ENCODE data around the gene CCDC40. TPM values are rescaled to one million over a fixed set of nuclear protein-coding genes. Genes with fewer than 3 reads are reported as not detected.

The CCDC40 gene
- total and polyA plus RNA-seq, 9 of the 15 experiments (the other 6 are each of a cell fraction or from before 2014, with no cell fraction given) = 0.07 to 0.33 TPM; not detected in 7

DNA sequence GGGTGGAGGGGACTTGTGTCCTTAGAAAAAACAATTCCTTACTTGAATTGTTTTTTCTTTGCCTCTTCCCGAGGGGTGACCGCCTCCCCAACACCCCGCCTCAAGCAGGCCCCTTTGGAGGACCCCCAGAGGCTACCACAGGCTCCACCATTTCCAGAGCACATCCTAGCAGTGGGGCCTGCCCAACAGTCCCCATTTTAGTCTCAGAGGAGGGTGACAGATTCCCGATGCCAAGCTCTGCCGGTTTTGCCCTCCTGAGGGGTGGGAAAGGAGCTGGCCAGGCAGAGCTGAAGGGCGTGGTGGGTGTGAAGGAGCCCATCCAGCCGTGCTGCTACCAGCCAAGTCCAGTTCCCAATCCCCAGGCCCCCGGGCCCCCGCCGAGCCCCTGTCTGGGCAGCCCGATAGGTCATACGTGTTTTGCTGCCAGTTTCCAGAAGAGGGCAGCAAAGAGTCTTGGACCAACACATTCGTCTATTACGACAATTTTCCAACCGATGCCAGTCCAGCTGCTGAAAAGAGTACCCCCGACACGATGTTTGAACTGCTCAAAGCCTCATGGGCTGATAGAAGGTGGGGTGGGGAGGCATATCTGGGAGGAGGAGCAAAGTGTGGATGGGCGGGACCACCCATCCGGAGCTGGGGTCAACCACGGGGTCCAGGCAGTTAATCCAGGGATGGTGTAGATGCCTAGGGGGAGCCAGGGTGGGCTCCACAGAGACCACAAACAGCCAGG lies 46.1 kb downstream of the CCDC40 start (continued):
- TF ChIP-seq MCM3 (IDR thresholded peaks at IDR 0.05) = no peak
- no peak for TF ChIP-seq BCL6 (CRISPR knock-in tag; IDR thresholded peaks at IDR 0.05)
- TF ChIP-seq, protein P1, sequence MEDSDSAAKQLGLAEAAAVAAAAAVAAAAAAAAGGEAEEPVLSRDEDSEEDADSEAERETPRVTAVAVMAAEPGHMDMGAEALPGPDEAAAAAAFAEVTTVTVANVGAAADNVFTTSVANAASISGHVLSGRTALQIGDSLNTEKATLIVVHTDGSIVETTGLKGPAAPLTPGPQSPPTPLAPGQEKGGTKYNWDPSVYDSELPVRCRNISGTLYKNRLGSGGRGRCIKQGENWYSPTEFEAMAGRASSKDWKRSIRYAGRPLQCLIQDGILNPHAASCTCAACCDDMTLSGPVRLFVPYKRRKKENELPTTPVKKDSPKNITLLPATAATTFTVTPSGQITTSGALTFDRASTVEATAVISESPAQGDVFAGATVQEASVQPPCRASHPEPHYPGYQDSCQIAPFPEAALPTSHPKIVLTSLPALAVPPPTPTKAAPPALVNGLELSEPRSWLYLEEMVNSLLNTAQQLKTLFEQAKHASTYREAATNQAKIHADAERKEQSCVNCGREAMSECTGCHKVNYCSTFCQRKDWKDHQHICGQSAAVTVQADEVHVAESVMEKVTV (CRISPR knock-in tag; IDR thresholded peaks at IDR 0.05) = 0 out of 2 replicates have a peak, but pooled peaks have one; percentile 16
- TF ChIP-seq CTCF (IDR thresholded peaks at IDR 0.05 in 2 of 3, conservative IDR thresholded peaks at IDR 0.05 in 1 of 3; ENCODE audit: insufficient read depth in 2 of 3, low read depth in 1 of 3, low read length in 3 of 3) = peak; percentile 67 to 73 (median 68)

DNA sequence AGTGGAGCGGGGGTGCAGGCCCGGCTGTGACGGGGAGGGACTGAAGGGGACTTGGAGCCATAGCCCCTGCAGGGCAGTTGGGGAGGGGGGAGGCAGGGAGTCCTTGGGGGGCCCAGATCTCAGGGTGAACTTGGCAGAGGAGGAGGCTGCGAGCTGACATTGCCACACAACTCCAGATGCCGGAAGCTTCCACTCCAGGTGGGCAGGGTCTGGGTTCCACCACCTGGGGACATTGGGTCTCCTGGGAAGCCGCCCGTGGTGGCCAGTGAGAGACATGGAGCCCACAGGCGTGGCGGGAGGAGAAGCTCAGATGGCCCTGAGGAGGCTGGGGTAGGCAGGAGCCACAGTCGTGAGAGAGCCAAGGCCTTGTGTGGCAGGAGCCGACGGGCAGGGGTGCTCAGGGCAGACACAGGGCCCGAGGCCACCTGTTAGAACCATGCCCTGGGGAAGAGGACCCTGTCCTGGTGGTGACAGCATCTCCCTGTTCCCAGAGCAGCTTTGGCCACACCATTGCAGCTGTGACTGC lies 46.8 kb downstream of the CCDC40 start:
- Histone ChIP-seq H3K27ac (ENCODE audit: extremely low read depth, low read depth, low read length) (no peak overlapping the region), H3K4me1 (replicated peaks in 1 of 2; ENCODE audit: control insufficient read depth in 2 of 2, insufficient read depth in 2 of 2, low read length in 2 of 2) (peaks cover 0 to 7% of the 10 kb centered on the region in 2 experiments; a peak in 1 of 5 replicates), H3K79me2 (ENCODE audit: control insufficient read depth, insufficient read depth, low read length) (no peaks in the 10 kb centered on the region), H2AFZ (ENCODE audit: low read depth, low read length) (no peak overlapping the region), H4K20me1 (replicated peaks; ENCODE audit: control insufficient read depth, insufficient read depth, low read length) (peaks cover 5% of the 10 kb centered on the region), H3K9me3 (replicated peaks; ENCODE audit: control insufficient read depth, insufficient read depth, low read depth, low read length) (no peaks in the 10 kb centered on the region), H3K36me3 (ENCODE audit: control insufficient read depth, insufficient read depth, low read length) (no peaks in the 10 kb centered on the region), H3K27me3 (ENCODE audit: control insufficient read depth in 2 of 2, insufficient read depth in 2 of 2, low read length in 2 of 2) (peaks cover 40 to 64% of the 10 kb centered on the region in 2 experiments), H3K4me2 (ENCODE audit: insufficient read depth, low read length) (no peak overlapping the region), H3K9ac (ENCODE audit: insufficient read depth in 1 of 2, low read depth in 2 of 2, low read length in 2 of 2) (no peak overlapping the region), H3K9me1 (ENCODE audit: control insufficient read depth, insufficient read depth, low read length) (no peaks in the 10 kb centered on the region), H3K4me3 (no peak overlapping the region)
- CTCF ChIA-PET (ENCODE audit: low intra/inter-chr PET ratio) = interaction anchor here (1.0 kb wide), 1 partner anchor 899 kb away, joined by 4 read pairs; no protein-coding TSS in a partner anchor
- WGBS (ENCODE audit: insufficient coverage, low coverage, missing lambda C conversion rate) = 15% methylated on average over 7 of the region's 13 CpGs
- TF ChIP-seq KLF10 (CRISPR knock-in tag; IDR thresholded peaks at IDR 0.05) (no peak), POU5F1 (IDR thresholded peaks at IDR 0.05; ENCODE audit: borderline replicate concordance, low read depth, low read length, partially characterized antibody) (no peak), SLC30A9 (CRISPR knock-in tag; IDR thresholded peaks at IDR 0.05) (no peak), HMG20B (CRISPR knock-in tag; IDR thresholded peaks at IDR 0.05) (no peak), E2F4 (CRISPR knock-in tag; IDR thresholded peaks at IDR 0.05; ENCODE audit: low read depth) (no peak), ILF3 (IDR thresholded peaks at IDR 0.05; ENCODE audit: borderline replicate concordance) (no peak), GABPB1 (CRISPR knock-in tag; IDR thresholded peaks at IDR 0.05) (no peak), KHSRP (IDR thresholded peaks at IDR 0.05) (no peak)
- TF ChIP-seq, protein P2, sequence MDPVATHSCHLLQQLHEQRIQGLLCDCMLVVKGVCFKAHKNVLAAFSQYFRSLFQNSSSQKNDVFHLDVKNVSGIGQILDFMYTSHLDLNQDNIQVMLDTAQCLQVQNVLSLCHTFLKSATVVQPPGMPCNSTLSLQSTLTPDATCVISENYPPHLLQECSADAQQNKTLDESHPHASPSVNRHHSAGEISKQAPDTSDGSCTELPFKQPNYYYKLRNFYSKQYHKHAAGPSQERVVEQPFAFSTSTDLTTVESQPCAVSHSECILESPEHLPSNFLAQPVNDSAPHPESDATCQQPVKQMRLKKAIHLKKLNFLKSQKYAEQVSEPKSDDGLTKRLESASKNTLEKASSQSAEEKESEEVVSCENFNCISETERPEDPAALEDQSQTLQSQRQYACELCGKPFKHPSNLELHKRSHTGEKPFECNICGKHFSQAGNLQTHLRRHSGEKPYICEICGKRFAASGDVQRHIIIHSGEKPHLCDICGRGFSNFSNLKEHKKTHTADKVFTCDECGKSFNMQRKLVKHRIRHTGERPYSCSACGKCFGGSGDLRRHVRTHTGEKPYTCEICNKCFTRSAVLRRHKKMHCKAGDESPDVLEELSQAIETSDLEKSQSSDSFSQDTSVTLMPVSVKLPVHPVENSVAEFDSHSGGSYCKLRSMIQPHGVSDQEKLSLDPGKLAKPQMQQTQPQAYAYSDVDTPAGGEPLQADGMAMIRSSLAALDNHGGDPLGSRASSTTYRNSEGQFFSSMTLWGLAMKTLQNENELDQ (CRISPR knock-in tag; IDR thresholded peaks at IDR 0.05; ENCODE audit: borderline replicate concordance) = no peak
- in situ Hi-C loops (cut with MboI) = no loop called here
- FAIRE-seq (no peak), DNase-seq (ENCODE audit: extremely low read depth in 1 of 4, low spot score in 3 of 4) (no peak), ATAC-seq (no peak)
- POLR2A ChIA-PET = interaction anchor here (0.6 to 1.7 kb wide), 2 partner anchors 10 to 15 kb away, joined by 3 to 6 read pairs; no protein-coding TSS in a partner anchor
- BruUV-seq (replicated peaks) = no TSS peak
- intact Hi-C loops (cut with micrococcal nuclease) = loop anchor here (5.0 kb wide), 1 partner anchor 109 kb away; no protein-coding TSS in a partner anchor

Data from K562 (cell line).